ENCODE data around the gene KCNJ12.
"Not testable (repeated sequence)": the region's sequence is repeated elsewhere in the genome, so short reads cannot be mapped to it uniquely, and the experiment has no call there.

DNA sequence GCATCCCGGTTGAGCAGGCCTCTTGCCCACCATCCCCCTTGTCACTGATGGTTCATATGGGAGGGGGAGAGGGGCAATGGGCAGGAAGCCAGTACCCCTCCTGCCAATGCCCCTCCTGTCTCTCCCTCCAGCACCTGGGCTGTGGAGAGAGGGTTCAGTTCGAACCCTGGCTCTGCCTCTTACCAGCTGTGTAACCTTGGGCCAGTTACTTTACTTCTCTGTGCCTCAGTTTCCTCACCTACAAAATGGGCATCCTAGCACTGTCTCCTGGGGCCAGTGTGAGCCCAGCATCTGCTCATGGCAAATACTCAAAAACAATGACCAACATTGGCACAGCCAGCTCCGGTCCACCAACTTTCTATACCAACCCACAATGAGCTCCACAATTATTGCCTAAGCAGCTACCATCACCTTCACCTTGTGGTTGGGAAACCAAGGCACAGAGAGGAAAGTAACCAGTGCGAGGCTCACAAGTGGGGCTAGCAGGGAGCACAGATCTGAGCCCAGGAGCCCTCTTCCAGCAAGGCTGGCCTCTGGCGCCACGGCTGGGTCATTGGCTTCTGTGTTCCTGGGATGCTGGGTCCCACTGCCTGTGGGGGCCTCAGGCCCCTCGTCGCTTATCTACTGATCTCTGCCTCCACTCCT is 38.1 kb upstream of the KCNJ12 start:
- TF ChIP-seq POLR2A, CTCF (IDR thresholded peaks at IDR 0.05): not testable (repeated sequence)

Data from Peyer's patch (tissue), 4 donors.